Lower leg skin (tissue), 4 donors: ENCODE data around the gene CTPS1. TPM values are rescaled to one million over a fixed set of nuclear protein-coding genes. Genes with fewer than 3 reads are reported as not detected.

Experiments
- DNase-seq, 2 donors: peaks; one replicate each; pipeline ENCODE4 v3.0.0-alpha.2; 2019; ENCODE audit warnings: low spot score in 2 of 2
- H3K4me3 ChIP-seq: fragments of 200-600 bp; sonication (generic); 2 replicates; pipeline ENCODE4 v1.5.1; 2017; ENCODE audit warnings: mild to moderate bottlenecking, low read depth; ENCODE audit not compliant: poor library complexity, severe bottlenecking
- CTCF ChIP-seq, 3 donors: fragments of 450-650 bp; IDR thresholded peaks; one replicate each; pipeline ENCODE4 v1.5.1; 2016; ENCODE audit warnings: antibody characterized with exemption in 3 of 3, mild to moderate bottlenecking in 3 of 3, moderate library complexity in 2 of 3
- POLR2A ChIP-seq, 2 donors: fragments of 450-650 bp; IDR thresholded peaks; one replicate each; pipeline ENCODE4 v1.6.1; 2016 to 2017; ENCODE audit warnings: antibody characterized with exemption in 2 of 2, mild to moderate bottlenecking in 1 of 2, moderate library complexity in 1 of 2
- WGBS, 2 donors: methylation state at CpG; one replicate each; pipeline ENCODE4 v1.1.5; 2018; 5-methylcytosine and 5-hydroxymethylcytosine counted together
- intact Hi-C: fragments of 100-400 bp; cut with DNase I; formaldehyde crosslinking; loops from one replicate; pipeline ENCODE4 v1.15.0; 2023; ENCODE audit warnings: low total_unique reads
- total RNA-seq, 4 donors: library from RNA; depleted of rRNA; stranded (reverse); fragments of >200 nt; gene quantifications; one replicate each; pipeline ENCODE4 v1.1.0, GENCODE V29; 2016

The CTPS1 gene
- total RNA-seq, 4 donors from 2014 or later = 7.7 to 23.3 (median 8.9) TPM

GRCh38 chr1:41030872-41031616, 51.5 kb downstream of the CTPS1 start:
- DNase-seq = peak in 1 of 2 donors; percentile 58
- no peak overlapping the region for H3K4me3 ChIP-seq
- intact Hi-C loops = no loop called here
- no peak for TF ChIP-seq CTCF (IDR thresholded peaks at IDR 0.05)
- no peak for TF ChIP-seq POLR2A (IDR thresholded peaks at IDR 0.05)
- WGBS, 2 donors = 94 to 96% methylated on average over 8 of the region's 8 CpGs

GRCh38 chr1:41032147-41032546, 52.7 kb downstream of the CTPS1 start:
- DNase-seq = no peak
- 63 to 95% methylated on average over 2 of the region's 2 CpGs for WGBS, 2 donors
- TF ChIP-seq CTCF (IDR thresholded peaks at IDR 0.05) = no peak
- TF ChIP-seq POLR2A (IDR thresholded peaks at IDR 0.05) = no peak
- H3K4me3 ChIP-seq = no peak overlapping the region
- intact Hi-C loops = no loop called here

- no peak for DNase-seq
- intact Hi-C loops = no loop called here
- no peak overlapping the region for H3K4me3 ChIP-seq
- TF ChIP-seq CTCF (IDR thresholded peaks at IDR 0.05) (no peak), POLR2A (IDR thresholded peaks at IDR 0.05) (no peak)
- 88 to 95% methylated on average over 3 of the region's 3 CpGs for WGBS, 2 donors
Observed at GRCh38 chr1:41033272-41033671, 53.8 kb downstream of the CTPS1 start.

GRCh38 chr1:41037116-41037903, 57.8 kb downstream of the CTPS1 start:
- intact Hi-C loops = no loop called here
- TF ChIP-seq CTCF (IDR thresholded peaks at IDR 0.05) (no peak), POLR2A (IDR thresholded peaks at IDR 0.05) (no peak)
- 94 to 97% methylated on average over 3 of the region's 3 CpGs for WGBS, 2 donors
- peak in 1 of 2 donors; percentile 63 for DNase-seq
- no peak overlapping the region for H3K4me3 ChIP-seq

GRCh38 chr1:41038110-41038509, 58.6 kb downstream of the CTPS1 start:
- DNase-seq = peak in 1 of 2 donors; percentile 61
- intact Hi-C loops = no loop called here
- WGBS, 2 donors = 98% methylated on average over 5 of the region's 5 CpGs

More at GRCh38 chr1:41038110-41038509, 58.6 kb downstream of the CTPS1 start:
- TF ChIP-seq CTCF (IDR thresholded peaks at IDR 0.05) (no peak), POLR2A (IDR thresholded peaks at IDR 0.05) (no peak)
- H3K4me3 ChIP-seq = no peak overlapping the region
